ENCODE measurements around the gene MRPL4.

The MRPL4 gene

DNA sequence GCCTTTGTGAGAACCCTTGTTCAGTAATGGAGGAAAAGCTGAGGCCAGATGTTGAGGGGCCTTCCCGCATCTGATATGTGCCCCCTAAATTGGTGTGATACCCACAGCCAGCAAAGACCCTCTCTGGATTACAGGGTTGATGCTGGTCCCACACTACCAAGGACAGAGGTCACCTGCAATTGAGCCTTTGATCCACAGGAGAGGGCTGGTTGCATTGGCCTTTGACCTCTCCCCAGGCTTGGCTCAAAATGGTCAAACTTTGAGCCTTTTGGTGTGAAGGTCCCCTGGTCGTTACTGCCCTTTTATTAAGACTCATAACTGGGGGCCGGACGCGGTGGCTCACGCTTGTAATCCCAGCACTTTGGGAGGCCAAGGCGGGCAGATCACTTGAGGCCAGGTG, 8.4 kb upstream of the MRPL4 start:
- Mint-ChIP-seq H3K4me3 (no peak overlapping the region), H3K36me3 (no peaks in the 10 kb centered on the region), H3K4me1 (no peaks in the 10 kb centered on the region), H3K27me3 (no peaks in the 10 kb centered on the region), H3K27ac (no peak overlapping the region), H3K9me3 (no peaks in the 10 kb centered on the region)

GRCh38 chr19:10245189-10245939, 6.7 kb upstream of the MRPL4 start:
- no peaks in the 10 kb centered on the region for H3K27me3 Mint-ChIP-seq
- no peak overlapping the region for H3K4me3 Mint-ChIP-seq
- no peaks in the 10 kb centered on the region for H3K9me3 Mint-ChIP-seq
- no peak overlapping the region for H3K27ac Mint-ChIP-seq
- H3K36me3 Mint-ChIP-seq, result no peaks in the 10 kb centered on the region
- no peaks in the 10 kb centered on the region for H3K4me1 Mint-ChIP-seq

GRCh38 chr19:10246511-10246910, 5.5 kb upstream of the MRPL4 start:
- H3K27ac Mint-ChIP-seq, result no peak overlapping the region
- H3K4me3 Mint-ChIP-seq, result no peak overlapping the region
- no peaks in the 10 kb centered on the region for H3K27me3 Mint-ChIP-seq
- no peaks in the 10 kb centered on the region for H3K9me3 Mint-ChIP-seq
- peaks cover under 1% of the 10 kb centered on the region for H3K4me1 Mint-ChIP-seq
- H3K36me3 Mint-ChIP-seq, result no peaks in the 10 kb centered on the region

- H3K9me3 Mint-ChIP-seq, result no peaks in the 10 kb centered on the region
- H3K27ac Mint-ChIP-seq, result peak overlapping the region; percentile 18
- peaks cover 16% of the 10 kb centered on the region for H3K36me3 Mint-ChIP-seq
- peak overlapping the region; percentile 99 for H3K4me3 Mint-ChIP-seq
- no peaks in the 10 kb centered on the region for H3K27me3 Mint-ChIP-seq
- peaks cover 26% of the 10 kb centered on the region for H3K4me1 Mint-ChIP-seq
Observed at GRCh38 chr19:10252707-10253106, 693 bp downstream of the MRPL4 start.

DNA sequence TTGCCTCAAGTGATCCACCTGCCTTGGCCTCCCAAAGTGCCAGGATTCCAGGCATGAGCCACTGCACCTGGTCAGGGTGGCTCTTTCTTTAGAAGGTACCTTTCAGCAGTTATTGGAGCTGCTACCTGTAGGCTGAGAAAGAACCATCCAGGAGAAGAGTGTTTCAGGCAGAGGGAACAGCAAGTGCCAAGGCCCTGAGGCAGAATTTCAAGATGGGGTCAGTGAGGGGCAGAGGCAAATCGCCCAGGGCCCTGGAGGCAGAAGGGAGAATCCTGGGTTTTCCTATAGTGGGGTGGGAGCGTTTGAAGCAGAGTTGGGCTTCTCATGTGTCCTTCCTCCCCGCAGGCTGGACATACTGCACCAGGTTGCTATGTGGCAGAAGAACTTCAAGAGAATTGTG, 2.2 kb downstream of the MRPL4 start:
- H3K4me3 Mint-ChIP-seq, result peak overlapping the region; percentile 49
- H3K27ac Mint-ChIP-seq, result no peak overlapping the region
- H3K4me1 Mint-ChIP-seq, result peaks cover 33% of the 10 kb centered on the region
- H3K36me3 Mint-ChIP-seq, result peaks cover 16% of the 10 kb centered on the region
- no peaks in the 10 kb centered on the region for H3K27me3 Mint-ChIP-seq
- H3K9me3 Mint-ChIP-seq, result no peaks in the 10 kb centered on the region

GRCh38 chr19:10255358-10255757, 3.3 kb downstream of the MRPL4 start:
- Mint-ChIP-seq H3K9me3 (no peaks in the 10 kb centered on the region), H3K27ac (peak overlapping the region; percentile 48), H3K4me3 (peak overlapping the region; percentile 23), H3K36me3 (peaks cover 16% of the 10 kb centered on the region), H3K4me1 (peaks cover 37% of the 10 kb centered on the region), H3K27me3 (no peaks in the 10 kb centered on the region)

DNA sequence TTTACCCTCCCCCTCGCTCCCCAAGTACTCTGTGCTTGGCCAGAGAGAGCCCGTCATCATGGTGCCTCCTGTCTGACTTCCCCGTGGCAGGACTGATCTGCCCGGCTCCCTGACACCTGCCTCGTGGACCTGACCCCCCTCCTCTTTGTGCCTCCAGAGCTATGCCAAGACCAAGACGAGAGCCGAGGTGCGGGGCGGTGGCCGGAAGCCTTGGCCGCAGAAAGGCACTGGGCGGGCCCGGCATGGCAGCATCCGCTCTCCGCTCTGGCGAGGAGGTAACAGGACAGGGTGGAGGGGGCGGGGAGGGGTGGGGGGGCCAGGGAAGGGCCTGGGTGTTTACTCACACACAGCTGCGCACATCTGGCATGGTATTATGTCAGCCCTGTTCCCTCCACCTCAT, 4.5 kb downstream of the MRPL4 start:
- no peaks in the 10 kb centered on the region for H3K27me3 Mint-ChIP-seq
- H3K4me3 Mint-ChIP-seq, result no peak overlapping the region
- H3K27ac Mint-ChIP-seq, result no peak overlapping the region
- H3K36me3 Mint-ChIP-seq, result peaks cover 16% of the 10 kb centered on the region
- H3K9me3 Mint-ChIP-seq, result no peaks in the 10 kb centered on the region
- H3K4me1 Mint-ChIP-seq, result peaks cover 37% of the 10 kb centered on the region

GRCh38 chr19:10256970-10257615, 5.1 kb downstream of the MRPL4 start:
- Mint-ChIP-seq H3K9me3 (no peaks in the 10 kb centered on the region), H3K27me3 (no peaks in the 10 kb centered on the region), H3K4me3 (no peak overlapping the region), H3K27ac (no peak overlapping the region), H3K4me1 (peaks cover 34% of the 10 kb centered on the region), H3K36me3 (peaks cover 16% of the 10 kb centered on the region)

GRCh38 chr19:10258080-10258710, 6.2 kb downstream of the MRPL4 start:
- Mint-ChIP-seq H3K4me1 (peaks cover 29% of the 10 kb centered on the region), H3K9me3 (no peaks in the 10 kb centered on the region), H3K27me3 (no peaks in the 10 kb centered on the region), H3K4me3 (no peak overlapping the region), H3K27ac (no peak overlapping the region), H3K36me3 (peaks cover 16% of the 10 kb centered on the region)

DNA sequence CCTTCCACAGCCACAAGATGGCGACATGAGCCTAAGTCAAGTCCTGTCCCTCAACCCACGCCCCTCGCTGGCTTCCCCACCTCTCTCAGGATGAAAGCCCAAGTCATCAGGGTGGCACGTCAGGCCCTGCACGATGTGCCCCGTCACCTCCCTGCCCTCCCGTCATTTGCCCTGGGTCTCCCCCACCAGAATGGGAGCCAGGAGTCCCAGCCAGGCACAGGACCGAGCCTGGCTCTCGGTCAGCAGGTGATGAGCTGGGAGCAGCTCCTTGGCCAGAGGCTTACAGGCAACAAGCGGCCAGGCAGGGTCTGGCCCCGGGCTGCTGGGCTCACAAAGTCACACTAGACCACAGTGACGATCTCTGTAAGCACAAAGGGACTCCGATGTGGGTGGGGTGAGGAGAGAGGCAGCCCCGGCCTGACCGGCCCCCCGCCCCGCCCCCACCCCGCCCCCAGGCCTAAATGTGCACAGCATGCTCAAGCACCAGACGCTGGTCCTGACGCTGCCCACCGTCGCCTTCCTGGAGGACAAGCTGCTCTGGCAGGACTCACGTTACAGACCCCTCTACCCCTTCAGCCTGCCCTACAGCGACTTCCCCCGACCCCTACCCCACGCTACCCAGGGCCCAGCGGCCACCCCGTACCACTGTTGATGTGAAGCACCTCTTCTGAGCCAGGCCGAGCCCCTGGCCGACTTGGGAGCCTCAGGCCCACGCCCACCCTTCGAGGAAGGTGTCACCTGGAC, 7.3 kb downstream of the MRPL4 start:
- no peak overlapping the region for H3K4me3 Mint-ChIP-seq
- no peak overlapping the region for H3K27ac Mint-ChIP-seq
- no peaks in the 10 kb centered on the region for H3K27me3 Mint-ChIP-seq
- H3K4me1 Mint-ChIP-seq, result peaks cover 21% of the 10 kb centered on the region
- peaks cover 13% of the 10 kb centered on the region for H3K36me3 Mint-ChIP-seq
- no peaks in the 10 kb centered on the region for H3K9me3 Mint-ChIP-seq

- no peaks in the 10 kb centered on the region for H3K9me3 Mint-ChIP-seq
- peaks cover 21% of the 10 kb centered on the region for H3K4me1 Mint-ChIP-seq
- H3K27me3 Mint-ChIP-seq, result no peaks in the 10 kb centered on the region
- H3K27ac Mint-ChIP-seq, result peak overlapping the region; percentile 76
- H3K36me3 Mint-ChIP-seq, result peaks cover 13% of the 10 kb centered on the region
- peak overlapping the region; percentile 27 for H3K4me3 Mint-ChIP-seq
Observed at GRCh38 chr19:10260141-10260584, 8.1 kb downstream of the MRPL4 start.

GRCh38 chr19:10262771-10263170, 10.8 kb downstream of the MRPL4 start:
- peaks cover 12% of the 10 kb centered on the region for H3K4me1 Mint-ChIP-seq
- H3K4me3 Mint-ChIP-seq, result no peak overlapping the region
- H3K9me3 Mint-ChIP-seq, result no peaks in the 10 kb centered on the region
- no peak overlapping the region for H3K27ac Mint-ChIP-seq
- no peaks in the 10 kb centered on the region for H3K36me3 Mint-ChIP-seq
- no peaks in the 10 kb centered on the region for H3K27me3 Mint-ChIP-seq

GRCh38 chr19:10266706-10267105, 14.7 kb downstream of the MRPL4 start:
- H3K4me1 Mint-ChIP-seq, result peaks cover 10% of the 10 kb centered on the region
- H3K36me3 Mint-ChIP-seq, result no peaks in the 10 kb centered on the region
- peak overlapping the region; percentile 60 for H3K27ac Mint-ChIP-seq
- no peaks in the 10 kb centered on the region for H3K9me3 Mint-ChIP-seq
- H3K27me3 Mint-ChIP-seq, result no peaks in the 10 kb centered on the region
- H3K4me3 Mint-ChIP-seq, result no peak overlapping the region

GRCh38 chr19:10268071-10268470, 16.1 kb downstream of the MRPL4 start:
- H3K36me3 Mint-ChIP-seq, result no peaks in the 10 kb centered on the region
- H3K4me3 Mint-ChIP-seq, result no peak overlapping the region
- peak overlapping the region; percentile 38 for H3K27ac Mint-ChIP-seq
- no peaks in the 10 kb centered on the region for H3K27me3 Mint-ChIP-seq
- H3K4me1 Mint-ChIP-seq, result peaks cover 14% of the 10 kb centered on the region
- no peaks in the 10 kb centered on the region for H3K9me3 Mint-ChIP-seq

- Mint-ChIP-seq H3K27me3 (no peaks in the 10 kb centered on the region), H3K36me3 (no peaks in the 10 kb centered on the region), H3K27ac (peak overlapping the region; percentile 84), H3K4me1 (peaks cover 18% of the 10 kb centered on the region), H3K4me3 (peak overlapping the region; percentile 82), H3K9me3 (no peaks in the 10 kb centered on the region)
Observed at GRCh38 chr19:10269333-10270179, 17.5 kb downstream of the MRPL4 start.

Measured in activated naive CD4-positive, alpha-beta T cell treated with anti-CD3 and anti-CD28 coated beads, Interleukin-2, amount 50 U/mL, for 24 hours (primary cell).